Measurements from ENCODE around the gene DCANP1.

The DCANP1 gene

DNA sequence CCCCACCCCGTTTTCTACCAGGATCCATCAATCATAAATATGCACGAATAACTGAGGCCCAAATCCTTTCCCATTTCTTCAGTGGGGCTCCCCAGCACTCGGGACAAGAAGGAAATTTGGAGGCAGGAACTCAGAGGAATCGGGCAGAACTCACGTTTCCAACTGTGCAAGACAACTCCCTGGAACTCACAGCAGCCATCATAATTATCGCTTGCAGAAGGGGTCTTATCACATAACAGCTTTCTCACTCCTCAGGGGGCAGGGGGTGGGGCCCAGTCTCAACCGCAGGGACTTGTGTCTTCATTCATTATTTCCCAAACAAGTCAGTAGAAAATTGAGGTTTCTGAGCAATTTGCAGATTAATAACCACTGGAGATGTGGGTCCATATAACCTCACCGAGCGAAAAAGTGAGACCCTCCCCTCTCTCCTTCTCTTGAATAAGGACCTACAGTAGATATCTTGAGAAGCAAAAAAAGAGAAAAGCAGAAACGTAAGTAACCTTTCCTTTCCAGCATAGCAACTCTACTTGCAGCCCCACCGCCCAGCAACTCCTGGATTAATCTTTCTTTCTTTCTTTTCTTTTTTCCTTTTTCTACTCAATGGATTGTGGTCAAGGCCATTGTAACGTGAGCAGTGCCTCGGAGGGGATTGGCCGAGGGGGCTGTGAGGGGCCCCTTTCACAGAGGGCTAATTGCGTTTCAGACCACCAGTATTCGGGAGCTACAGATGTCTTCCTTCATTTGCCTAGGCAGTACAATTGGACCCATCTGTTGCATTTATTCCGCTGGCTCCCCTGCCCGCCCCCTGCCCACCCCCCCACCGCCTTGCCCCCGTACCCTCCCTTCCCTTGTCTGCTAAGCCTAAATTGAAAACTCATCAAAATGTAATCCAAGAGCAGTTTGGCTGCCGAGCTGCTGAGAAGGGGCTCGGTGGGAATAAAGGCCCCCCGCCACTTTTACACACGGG lies 29.8 kb upstream of the DCANP1 start:
- H3K56ac ChIP-seq (ENCODE audit: low read length): no peak overlapping the region
- no peak overlapping the region for H2AK5ac ChIP-seq (ENCODE audit: low read length)
- H3K79me1 ChIP-seq (ENCODE audit: low read length): no peaks in the 10 kb centered on the region
- no CpG with 5 or more reads among the region's 24 CpGs for WGBS (ENCODE audit: extremely low coverage, insufficient coverage, low lambda C conversion rate)
- no peaks in the 10 kb centered on the region for H3K36me3 ChIP-seq (ENCODE audit: control insufficient read depth, insufficient read depth, low read length)
- H2BK5ac ChIP-seq (ENCODE audit: low read length): no peak overlapping the region
- DNase-seq: peak; percentile 83
- H3K4me3 ChIP-seq (ENCODE audit: low read length): no peak overlapping the region
- peaks cover 4% of the 10 kb centered on the region for H3K27me3 ChIP-seq (ENCODE audit: insufficient read depth, low read length, poor library complexity)
- H3K18ac ChIP-seq (ENCODE audit: low read length): peak overlapping the region; percentile 52
- H3K9ac ChIP-seq (ENCODE audit: low read length): no peak overlapping the region
- H4K5ac ChIP-seq (ENCODE audit: low read length): no peak overlapping the region
- no peak overlapping the region for H4K8ac ChIP-seq (ENCODE audit: low read depth, low read length)
- no peak overlapping the region for H2BK15ac ChIP-seq (replicated peaks; ENCODE audit: low read depth)
- H3K23ac ChIP-seq (ENCODE audit: low read length): no peak overlapping the region
- H2BK120ac ChIP-seq (ENCODE audit: low read depth, low read length): no peak overlapping the region
- H3K4me2 ChIP-seq (ENCODE audit: low read length): no peak overlapping the region
- H3K4me1 ChIP-seq (ENCODE audit: control insufficient read depth, low read depth, low read length): peaks cover 17% of the 10 kb centered on the region
- H3K79me2 ChIP-seq (ENCODE audit: control insufficient read depth, insufficient read depth, low read length): no peaks in the 10 kb centered on the region
- H3K4ac ChIP-seq (ENCODE audit: low read depth, low read length): no peak overlapping the region
- no peak overlapping the region for H3K27ac ChIP-seq (ENCODE audit: low read depth, low read length)

GRCh38 chr5:135473956-135474670 lies 27.0 kb upstream of the DCANP1 start:
- Histone ChIP-seq H4K8ac (ENCODE audit: low read depth, low read length) (no peak overlapping the region), H2AK5ac (ENCODE audit: low read length) (no peak overlapping the region), H2BK120ac (ENCODE audit: low read depth, low read length) (no peak overlapping the region), H3K4me1 (ENCODE audit: control insufficient read depth, low read depth, low read length) (peaks cover 11% of the 10 kb centered on the region), H2BK5ac (ENCODE audit: low read length) (no peak overlapping the region), H3K27me3 (ENCODE audit: insufficient read depth, low read length, poor library complexity) (peaks cover 10% of the 10 kb centered on the region), H3K23ac (ENCODE audit: low read length) (no peak overlapping the region), H3K4me2 (ENCODE audit: low read length) (no peak overlapping the region), H3K56ac (ENCODE audit: low read length) (no peak overlapping the region), H3K27ac (ENCODE audit: low read depth, low read length) (no peak overlapping the region), H2BK15ac (replicated peaks; ENCODE audit: low read depth) (no peak overlapping the region), H3K4ac (ENCODE audit: low read depth, low read length) (no peak overlapping the region), H4K5ac (ENCODE audit: low read length) (no peak overlapping the region), H3K4me3 (ENCODE audit: low read length) (no peak overlapping the region), H3K36me3 (ENCODE audit: control insufficient read depth, insufficient read depth, low read length) (no peaks in the 10 kb centered on the region), H3K9ac (ENCODE audit: low read length) (no peak overlapping the region), H3K79me2 (ENCODE audit: control insufficient read depth, insufficient read depth, low read length) (no peaks in the 10 kb centered on the region), H3K79me1 (ENCODE audit: low read length) (no peaks in the 10 kb centered on the region), H3K18ac (ENCODE audit: low read length) (no peak overlapping the region)
- WGBS (ENCODE audit: extremely low coverage, insufficient coverage, low lambda C conversion rate): no CpG with 5 or more reads among the region's 12 CpGs
- DNase-seq: no peak

GRCh38 chr5:135472141-135472540 lies 25.0 kb upstream of the DCANP1 start:
- Histone ChIP-seq H2AK5ac (ENCODE audit: low read length) (no peak overlapping the region), H3K27me3 (ENCODE audit: insufficient read depth, low read length, poor library complexity) (peaks cover 26% of the 10 kb centered on the region), H3K4ac (ENCODE audit: low read depth, low read length) (no peak overlapping the region), H3K4me1 (ENCODE audit: control insufficient read depth, low read depth, low read length) (peaks cover 5% of the 10 kb centered on the region), H3K9ac (ENCODE audit: low read length) (no peak overlapping the region), H3K18ac (ENCODE audit: low read length) (no peak overlapping the region), H2BK15ac (replicated peaks; ENCODE audit: low read depth) (no peak overlapping the region), H2BK120ac (ENCODE audit: low read depth, low read length) (no peak overlapping the region), H3K4me3 (ENCODE audit: low read length) (no peak overlapping the region), H3K27ac (ENCODE audit: low read depth, low read length) (no peak overlapping the region), H4K8ac (ENCODE audit: low read depth, low read length) (no peak overlapping the region), H3K79me1 (ENCODE audit: low read length) (no peaks in the 10 kb centered on the region), H3K36me3 (ENCODE audit: control insufficient read depth, insufficient read depth, low read length) (no peaks in the 10 kb centered on the region), H3K4me2 (ENCODE audit: low read length) (no peak overlapping the region), H3K56ac (ENCODE audit: low read length) (no peak overlapping the region), H2BK5ac (ENCODE audit: low read length) (no peak overlapping the region), H3K79me2 (ENCODE audit: control insufficient read depth, insufficient read depth, low read length) (no peaks in the 10 kb centered on the region), H4K5ac (ENCODE audit: low read length) (no peak overlapping the region), H3K23ac (ENCODE audit: low read length) (no peak overlapping the region)
- DNase-seq: no peak
- no CpG with 5 or more reads among the region's 5 CpGs for WGBS (ENCODE audit: extremely low coverage, insufficient coverage, low lambda C conversion rate)

GRCh38 chr5:135471726-135472125 lies 24.6 kb upstream of the DCANP1 start:
- Histone ChIP-seq H3K4me2 (ENCODE audit: low read length) (no peak overlapping the region), H3K4me3 (ENCODE audit: low read length) (no peak overlapping the region), H2AK5ac (ENCODE audit: low read length) (no peak overlapping the region), H3K56ac (ENCODE audit: low read length) (no peak overlapping the region), H2BK15ac (replicated peaks; ENCODE audit: low read depth) (no peak overlapping the region), H3K27ac (ENCODE audit: low read depth, low read length) (no peak overlapping the region), H3K79me2 (ENCODE audit: control insufficient read depth, insufficient read depth, low read length) (no peaks in the 10 kb centered on the region), H3K36me3 (ENCODE audit: control insufficient read depth, insufficient read depth, low read length) (no peaks in the 10 kb centered on the region), H3K4me1 (ENCODE audit: control insufficient read depth, low read depth, low read length) (peaks cover 5% of the 10 kb centered on the region), H3K9ac (ENCODE audit: low read length) (no peak overlapping the region), H2BK5ac (ENCODE audit: low read length) (no peak overlapping the region), H4K5ac (ENCODE audit: low read length) (no peak overlapping the region), H3K4ac (ENCODE audit: low read depth, low read length) (no peak overlapping the region), H3K18ac (ENCODE audit: low read length) (no peak overlapping the region), H3K23ac (ENCODE audit: low read length) (no peak overlapping the region), H3K27me3 (ENCODE audit: insufficient read depth, low read length, poor library complexity) (peaks cover 29% of the 10 kb centered on the region), H2BK120ac (ENCODE audit: low read depth, low read length) (no peak overlapping the region), H4K8ac (ENCODE audit: low read depth, low read length) (no peak overlapping the region), H3K79me1 (ENCODE audit: low read length) (no peaks in the 10 kb centered on the region)
- WGBS (ENCODE audit: extremely low coverage, insufficient coverage, low lambda C conversion rate): no CpG with 5 or more reads among the region's 4 CpGs
- no peak for DNase-seq

GRCh38 chr5:135469911-135470310 lies 22.8 kb upstream of the DCANP1 start:
- Histone ChIP-seq H4K8ac (ENCODE audit: low read depth, low read length) (no peak overlapping the region), H2BK15ac (replicated peaks; ENCODE audit: low read depth) (no peak overlapping the region), H3K27ac (ENCODE audit: low read depth, low read length) (no peak overlapping the region), H3K9ac (ENCODE audit: low read length) (no peak overlapping the region), H3K18ac (ENCODE audit: low read length) (no peak overlapping the region), H3K4me1 (ENCODE audit: control insufficient read depth, low read depth, low read length) (peaks cover 7% of the 10 kb centered on the region), H2BK120ac (ENCODE audit: low read depth, low read length) (no peak overlapping the region), H3K4me2 (ENCODE audit: low read length) (no peak overlapping the region), H3K4me3 (ENCODE audit: low read length) (no peak overlapping the region), H3K79me2 (ENCODE audit: control insufficient read depth, insufficient read depth, low read length) (no peaks in the 10 kb centered on the region), H2BK5ac (ENCODE audit: low read length) (no peak overlapping the region), H2AK5ac (ENCODE audit: low read length) (no peak overlapping the region), H3K56ac (ENCODE audit: low read length) (no peak overlapping the region), H3K23ac (ENCODE audit: low read length) (no peak overlapping the region), H3K4ac (ENCODE audit: low read depth, low read length) (no peak overlapping the region), H3K79me1 (ENCODE audit: low read length) (no peaks in the 10 kb centered on the region), H3K27me3 (ENCODE audit: insufficient read depth, low read length, poor library complexity) (peaks cover 37% of the 10 kb centered on the region), H4K5ac (ENCODE audit: low read length) (no peak overlapping the region), H3K36me3 (ENCODE audit: control insufficient read depth, insufficient read depth, low read length) (no peaks in the 10 kb centered on the region)
- WGBS (ENCODE audit: extremely low coverage, insufficient coverage, low lambda C conversion rate): no CpG with 5 or more reads among the region's 5 CpGs
- DNase-seq: no peak

All from mesendoderm (in vitro differentiated cells).